Endothelial cell of umbilical vein (primary cell): ENCODE measurements around the gene RASGEF1C. TPM values are rescaled to one million over a fixed set of nuclear protein-coding genes. Genes with fewer than 3 reads are reported as not detected.

Experiments
- BruUV-seq: library from RNA; stranded (reverse); fragments of 400-500 nt; replicated peaks from 2 replicates; lab custom pipeline; 2021; lab: Mats Ljungman, UMichigan
- CTCF ChIA-PET: fragments of 300-600, 350-600 bp; sonication (Branson Sonifier 250); formaldehyde crosslinking; loops from one replicate; lab custom pipeline; 2021; ENCODE audit warnings: antibody characterized with exemption, inconsistent platforms; lab: Charles Lee
- POLR2A ChIA-PET: fragments of 300-600, 350-600 bp; sonication (Branson Sonifier 250); formaldehyde crosslinking; loops from one replicate; lab custom pipeline; 2021; ENCODE audit warnings: antibody characterized with exemption, inconsistent platforms; lab: Charles Lee
- DNase-seq: peaks from one replicate; pipeline ENCODE4 v3.0.0-alpha.2; 2011; ENCODE audit warnings: low read depth, low spot score
- FAIRE-seq: peaks from 2 replicates; lab custom pipeline; 2011; peaks lifted over from hg19 to GRCh38; lab: Jason Lieb, UNC
- H2AFZ ChIP-seq: 2 replicates; pipeline ENCODE4 v1.6.0; 2012; ENCODE audit warnings: low read depth, low read length, control low read depth, inconsistent platforms
- H3K27ac ChIP-seq: 2 replicates; pipeline ENCODE4 v1.5.1; 2011; ENCODE audit warnings: low read depth, mild to moderate bottlenecking, control low read depth, low read length, moderate library complexity; ENCODE audit not compliant: insufficient read depth
- H3K27me3 ChIP-seq, 2 experiments: 2 replicates each; pipeline versions ENCODE4 v1.6.0 to v1.6.1; 2011; ENCODE audit warnings: low read length in 2 of 2, mixed read lengths in 1 of 2; ENCODE audit not compliant: control insufficient read depth in 2 of 2, insufficient read depth in 2 of 2
- H3K36me3 ChIP-seq, 2 experiments: 2 replicates in 1 of 2; 3 replicates in 1 of 2; pipeline ENCODE4 v1.5.1; 2011; ENCODE audit warnings: low read length in 2 of 2, mild to moderate bottlenecking in 1 of 2, moderate library complexity in 1 of 2; ENCODE audit not compliant: control insufficient read depth in 2 of 2, insufficient read depth in 2 of 2; ENCODE audit errors: extremely low read depth in 1 of 2
- H3K4me1 ChIP-seq: 3 replicates; pipeline ENCODE4 v1.5.1; 2011; ENCODE audit warnings: mild to moderate bottlenecking, low read length; ENCODE audit not compliant: control insufficient read depth, insufficient read depth; ENCODE audit errors: extremely low read depth
- H3K4me2 ChIP-seq: 2 replicates; pipeline ENCODE4 v1.6.1; 2011; ENCODE audit warnings: low read length, control low read depth, mixed read lengths; ENCODE audit not compliant: insufficient read depth
- H3K4me3 ChIP-seq, 3 experiments: fragments of 200-600 bp in 1 of 3; sonication (generic), shearing (Covaris generic) in 1 of 3; replicated peaks in 1 of 3; 2 replicates each; pipeline ENCODE4 v1.5.1; 2011 to 2016; ENCODE audit warnings: control low read depth in 3 of 3, low read length in 3 of 3, mild to moderate bottlenecking in 2 of 3, inconsistent platforms in 1 of 3, low read depth in 1 of 3, moderate library complexity in 1 of 3; ENCODE audit not compliant: insufficient read depth in 1 of 3
- H3K79me2 ChIP-seq: 2 replicates; pipeline ENCODE4 v1.6.0; 2012; ENCODE audit warnings: low read length, inconsistent platforms; ENCODE audit not compliant: control insufficient read depth, insufficient read depth
- H3K9ac ChIP-seq: replicated peaks from 2 replicates; pipeline ENCODE3; 2011; ENCODE audit warnings: low read length, control low read depth; ENCODE audit not compliant: insufficient read depth; ENCODE audit errors: extremely low read depth
- H3K9me1 ChIP-seq: replicated peaks from 3 replicates; pipeline ENCODE4 v1.6.0; 2011; ENCODE audit warnings: mild to moderate bottlenecking, low read length; ENCODE audit not compliant: control insufficient read depth, insufficient read depth; ENCODE audit errors: extremely low read depth
- H3K9me3 ChIP-seq: replicated peaks from 2 replicates; pipeline ENCODE4 v1.5.1; 2012; ENCODE audit warnings: low read length, inconsistent platforms; ENCODE audit not compliant: control insufficient read depth, insufficient read depth
- H4K20me1 ChIP-seq: replicated peaks from 2 replicates; pipeline ENCODE3; 2011; ENCODE audit warnings: mild to moderate bottlenecking, low read length; ENCODE audit not compliant: control insufficient read depth, insufficient read depth; ENCODE audit errors: extremely low read depth
- EZH2 ChIP-seq: IDR thresholded peaks from 2 replicates; pipeline ENCODE4 v1.6.1; 2012; ENCODE audit warnings: borderline replicate concordance, low read depth, mild to moderate bottlenecking, moderate library complexity, low read length, inconsistent platforms; ENCODE audit not compliant: severe bottlenecking
- FOS ChIP-seq: IDR thresholded peaks from 2 replicates; pipeline ENCODE4 v1.6.1; 2011; ENCODE audit warnings: mild to moderate bottlenecking, low read length, moderate library complexity, borderline replicate concordance; ENCODE audit not compliant: insufficient read depth
- GATA2 ChIP-seq: IDR thresholded peaks from 2 replicates; pipeline ENCODE4 v1.7.0; 2011; ENCODE audit warnings: low read depth, mild to moderate bottlenecking, moderate library complexity, mixed read lengths, low read length; ENCODE audit not compliant: insufficient read length, insufficient read depth
- JUN ChIP-seq: IDR thresholded peaks from 2 replicates; pipeline ENCODE4 v1.6.1; 2011; ENCODE audit warnings: borderline replicate concordance, low read depth; ENCODE audit not compliant: insufficient read length, insufficient read depth
- MYC ChIP-seq: IDR thresholded peaks from one replicate; pipeline ENCODE4 v1.6.1; 2011; ENCODE audit warnings: mild to moderate bottlenecking, low read depth, low read length
- POLR2A ChIP-seq: IDR thresholded peaks from 2 replicates; pipeline ENCODE4 v1.6.1; 2012; ENCODE audit warnings: low read depth, mild to moderate bottlenecking, control low read depth, low read length
- POLR2AphosphoS5 ChIP-seq: IDR thresholded peaks from 2 replicates; pipeline ENCODE4 v1.6.1; 2012; ENCODE audit warnings: low read depth, mild to moderate bottlenecking, control low read depth, low read length, moderate library complexity; ENCODE audit not compliant: insufficient read depth
- dilution Hi-C: fragments of 300-500 bp; cut with MboI; formaldehyde crosslinking; loops from one replicate; pipeline ENCODE4 v1.15.0; 2019; ENCODE audit warnings: low sequenced_read_pairs; ENCODE audit not compliant: extremely low pct_ligation_motif_present
- intact Hi-C: fragments of 100-400 bp; cut with micrococcal nuclease; formaldehyde crosslinking; loops from one replicate; pipeline ENCODE4 v1.10.0; 2022
- polyA plus RNA-seq, 4 experiments: library from polyadenylated mRNA; depleted of rRNA in 3 of 4; stranded (reverse) in 3 of 4; unstranded in 1 of 4; fragments of >200 nt; gene quantifications; 2 replicates each; pipeline versions ENCODE4 v1.2.1 to v1.2.3, GENCODE V29; 2011 to 2012; ENCODE audit warnings: missing spikeins in 1 of 4
- total RNA-seq: library from RNA; stranded (reverse); gene quantifications from 2 replicates; pipeline ENCODE4 v1.2.3, GENCODE V29; 2021
- TF ChIP-seq, protein P1 (sequence below), 2 donors: IDR thresholded peaks; 1 replicate in 1 of 2; 2 replicates in 1 of 2; pipeline ENCODE4 v1.5.1; 2011; ENCODE audit warnings: low read length in 2 of 2, mild to moderate bottlenecking in 2 of 2, moderate library complexity in 2 of 2, control low read depth in 1 of 2, inconsistent platforms in 1 of 2, low read depth in 1 of 2; ENCODE audit not compliant: insufficient read depth in 1 of 2; ENCODE audit errors: extremely low read depth in 1 of 2
- TF ChIP-seq, protein P2 (sequence below): IDR thresholded peaks from 2 replicates; pipeline ENCODE4 v1.6.1; 2011; ENCODE audit not compliant: insufficient read depth, insufficient read length

The RASGEF1C gene
- total and polyA plus RNA-seq, 2 donors (not counting 3 experiments of a cell fraction or from before 2014, with no cell fraction given) = not detected

DNA sequence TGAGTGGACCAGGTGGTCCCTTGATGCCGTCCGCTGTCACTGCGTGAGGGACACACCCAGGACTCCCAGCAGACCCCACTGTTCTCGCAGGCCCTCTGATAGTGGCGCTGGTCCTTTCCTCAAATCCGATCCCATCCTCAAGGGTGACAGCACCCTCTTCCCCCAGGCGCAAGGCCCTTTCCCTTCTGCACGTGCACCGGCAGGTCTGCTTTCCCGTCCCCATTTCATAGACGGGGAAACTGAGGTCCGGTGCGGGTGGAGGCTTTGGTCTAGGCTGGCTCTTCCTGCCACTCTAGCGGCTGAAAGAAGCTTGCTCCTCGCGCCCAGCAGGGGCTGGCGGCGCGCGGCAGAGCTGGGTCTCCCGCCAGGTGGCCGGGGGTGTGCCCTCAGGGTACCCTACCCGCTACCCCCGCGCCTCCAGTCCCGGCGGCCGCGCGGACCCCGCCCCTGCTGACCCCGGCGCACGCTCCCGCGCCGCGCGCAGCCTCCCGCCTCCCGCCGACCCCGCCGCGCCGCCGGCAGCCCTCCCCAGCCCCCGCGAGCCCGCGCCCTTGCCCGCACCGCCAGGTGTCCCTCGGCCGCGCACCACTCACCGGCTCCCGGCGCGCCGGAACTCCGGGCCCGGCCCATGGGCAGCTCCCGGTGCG, 453 bp downstream of the RASGEF1C start:
- H3K36me3 ChIP-seq = no peaks in the 10 kb centered on the region
- no peak overlapping the region for H3K4me2 ChIP-seq
- no peaks in the 10 kb centered on the region for H3K9me3 ChIP-seq
- ChIA-PET POLR2A (no interaction called here), CTCF (interaction anchor here (0.7 to 2.4 kb wide), 30 partner anchors 9 to 397 kb away, joined by 3 to 36 read pairs (median 4); partner anchors contain the start of gene GFPT2)
- no TSS peak for BruUV-seq
- no peak for FAIRE-seq
- H3K27me3 ChIP-seq = peaks cover 10 to 21% of the 10 kb centered on the region in 2 experiments
- H3K4me3 ChIP-seq = peak overlapping the region in 1 of 3 experiments; percentile 27
- intact Hi-C loops (loop anchor here (1.0 to 2.0 kb wide), 2 partner anchors 81 to 120 kb away; no protein-coding TSS in a partner anchor), dilution Hi-C loops (no loop called here)
- H4K20me1 ChIP-seq = no peaks in the 10 kb centered on the region
- no peak overlapping the region for H3K9ac ChIP-seq
- peaks cover 3% of the 10 kb centered on the region for H3K4me1 ChIP-seq
- no peaks in the 10 kb centered on the region for H3K9me1 ChIP-seq
- H3K27ac ChIP-seq = no peak overlapping the region
- peak overlapping the region; percentile 8 for H2AFZ ChIP-seq
- no peaks in the 10 kb centered on the region for H3K79me2 ChIP-seq
- no peak for DNase-seq
- no peak for TF ChIP-seq POLR2AphosphoS5
- no peak for TF ChIP-seq JUN
- TF ChIP-seq, protein P1, sequence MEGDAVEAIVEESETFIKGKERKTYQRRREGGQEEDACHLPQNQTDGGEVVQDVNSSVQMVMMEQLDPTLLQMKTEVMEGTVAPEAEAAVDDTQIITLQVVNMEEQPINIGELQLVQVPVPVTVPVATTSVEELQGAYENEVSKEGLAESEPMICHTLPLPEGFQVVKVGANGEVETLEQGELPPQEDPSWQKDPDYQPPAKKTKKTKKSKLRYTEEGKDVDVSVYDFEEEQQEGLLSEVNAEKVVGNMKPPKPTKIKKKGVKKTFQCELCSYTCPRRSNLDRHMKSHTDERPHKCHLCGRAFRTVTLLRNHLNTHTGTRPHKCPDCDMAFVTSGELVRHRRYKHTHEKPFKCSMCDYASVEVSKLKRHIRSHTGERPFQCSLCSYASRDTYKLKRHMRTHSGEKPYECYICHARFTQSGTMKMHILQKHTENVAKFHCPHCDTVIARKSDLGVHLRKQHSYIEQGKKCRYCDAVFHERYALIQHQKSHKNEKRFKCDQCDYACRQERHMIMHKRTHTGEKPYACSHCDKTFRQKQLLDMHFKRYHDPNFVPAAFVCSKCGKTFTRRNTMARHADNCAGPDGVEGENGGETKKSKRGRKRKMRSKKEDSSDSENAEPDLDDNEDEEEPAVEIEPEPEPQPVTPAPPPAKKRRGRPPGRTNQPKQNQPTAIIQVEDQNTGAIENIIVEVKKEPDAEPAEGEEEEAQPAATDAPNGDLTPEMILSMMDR (IDR thresholded peaks at IDR 0.05; ENCODE audit: extremely low read depth in 1 of 2, insufficient read depth in 1 of 2, low read depth in 1 of 2, low read length in 2 of 2) = peak in 1 of 2 donors; percentile 46
- TF ChIP-seq GATA2 = no peak
- TF ChIP-seq EZH2 = peak; percentile 6
- TF ChIP-seq FOS = no peak
- TF ChIP-seq MYC = no peak
- TF ChIP-seq, protein P2, sequence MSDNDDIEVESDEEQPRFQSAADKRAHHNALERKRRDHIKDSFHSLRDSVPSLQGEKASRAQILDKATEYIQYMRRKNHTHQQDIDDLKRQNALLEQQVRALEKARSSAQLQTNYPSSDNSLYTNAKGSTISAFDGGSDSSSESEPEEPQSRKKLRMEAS = no peak
- no peak for TF ChIP-seq POLR2A
